HG03159 (cell line): ENCODE results near the gene MTMR12.

Experiments
- ATAC-seq: cut with Tn5 transposase; IDR thresholded peaks from one replicate; pipeline ENCODE4 v1.9.1; 2021; ENCODE audit warnings: mild to moderate bottlenecking, moderate library complexity; ENCODE audit not compliant: unreplicated experiment

The MTMR12 gene, protein sequence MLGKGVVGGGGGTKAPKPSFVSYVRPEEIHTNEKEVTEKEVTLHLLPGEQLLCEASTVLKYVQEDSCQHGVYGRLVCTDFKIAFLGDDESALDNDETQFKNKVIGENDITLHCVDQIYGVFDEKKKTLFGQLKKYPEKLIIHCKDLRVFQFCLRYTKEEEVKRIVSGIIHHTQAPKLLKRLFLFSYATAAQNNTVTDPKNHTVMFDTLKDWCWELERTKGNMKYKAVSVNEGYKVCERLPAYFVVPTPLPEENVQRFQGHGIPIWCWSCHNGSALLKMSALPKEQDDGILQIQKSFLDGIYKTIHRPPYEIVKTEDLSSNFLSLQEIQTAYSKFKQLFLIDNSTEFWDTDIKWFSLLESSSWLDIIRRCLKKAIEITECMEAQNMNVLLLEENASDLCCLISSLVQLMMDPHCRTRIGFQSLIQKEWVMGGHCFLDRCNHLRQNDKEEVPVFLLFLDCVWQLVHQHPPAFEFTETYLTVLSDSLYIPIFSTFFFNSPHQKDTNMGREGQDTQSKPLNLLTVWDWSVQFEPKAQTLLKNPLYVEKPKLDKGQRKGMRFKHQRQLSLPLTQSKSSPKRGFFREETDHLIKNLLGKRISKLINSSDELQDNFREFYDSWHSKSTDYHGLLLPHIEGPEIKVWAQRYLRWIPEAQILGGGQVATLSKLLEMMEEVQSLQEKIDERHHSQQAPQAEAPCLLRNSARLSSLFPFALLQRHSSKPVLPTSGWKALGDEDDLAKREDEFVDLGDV

DNA sequence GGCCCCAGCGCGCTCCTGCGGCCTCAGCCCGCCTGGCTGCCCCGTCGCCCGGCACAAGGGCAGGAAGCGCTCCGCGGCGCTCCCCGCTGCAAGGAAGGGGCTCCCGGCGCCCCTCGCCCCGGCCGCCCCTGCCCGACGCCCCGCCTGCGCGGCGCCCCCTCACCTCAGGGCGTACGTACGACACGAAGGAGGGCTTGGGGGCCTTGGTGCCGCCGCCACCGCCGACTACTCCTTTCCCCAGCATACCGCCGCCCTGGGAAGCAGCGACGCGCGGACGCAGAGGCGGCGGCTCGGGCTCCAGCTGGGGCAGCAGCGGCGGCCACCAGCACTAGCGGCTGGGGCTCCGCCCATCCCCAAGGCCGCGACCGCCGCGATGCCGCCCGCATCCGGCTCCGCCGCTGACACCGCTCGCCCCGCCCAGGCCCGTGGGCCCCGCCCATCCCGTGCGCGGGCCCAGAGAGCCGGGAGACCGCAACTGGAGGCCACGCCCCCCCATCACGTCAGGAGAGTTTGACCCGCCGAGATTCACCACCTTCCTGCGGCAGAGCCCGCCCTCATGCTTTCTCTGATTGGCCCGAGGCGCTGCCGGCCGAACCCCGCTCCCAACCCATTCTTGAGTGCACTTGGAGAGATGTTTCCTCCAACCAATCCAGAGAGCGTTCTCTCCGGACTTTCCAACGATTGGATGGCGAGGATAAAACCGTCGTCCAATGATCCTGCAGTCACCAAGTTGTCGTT lies at the start of gene MTMR12:
Gene MTMR12 (minus strand): TSS at position 345 of the 738 bp plus-strand sequence. CDS start 101 bp downstream, at position 244.
- peak; percentile 97 for ATAC-seq

DNA sequence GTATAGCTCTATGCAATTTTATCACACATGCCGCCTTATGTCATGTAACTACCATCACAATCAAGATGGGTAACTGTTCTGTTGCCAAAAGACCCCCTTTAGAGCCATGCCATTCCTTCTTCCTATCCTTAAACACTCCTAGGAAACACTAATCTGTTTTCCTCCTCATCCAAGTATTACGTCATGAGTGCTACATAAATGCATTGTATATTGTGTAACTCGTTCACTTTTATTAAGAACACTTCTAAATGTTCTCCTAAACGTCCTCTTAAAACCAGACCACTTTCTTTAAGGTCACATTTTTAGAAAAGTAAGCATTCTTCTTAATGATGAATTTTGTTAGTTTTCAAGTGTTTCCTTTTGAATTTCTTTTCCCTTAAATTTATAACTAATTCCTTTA lies 49.8 kb upstream of the MTMR12 start:
- no peak for ATAC-seq

DNA sequence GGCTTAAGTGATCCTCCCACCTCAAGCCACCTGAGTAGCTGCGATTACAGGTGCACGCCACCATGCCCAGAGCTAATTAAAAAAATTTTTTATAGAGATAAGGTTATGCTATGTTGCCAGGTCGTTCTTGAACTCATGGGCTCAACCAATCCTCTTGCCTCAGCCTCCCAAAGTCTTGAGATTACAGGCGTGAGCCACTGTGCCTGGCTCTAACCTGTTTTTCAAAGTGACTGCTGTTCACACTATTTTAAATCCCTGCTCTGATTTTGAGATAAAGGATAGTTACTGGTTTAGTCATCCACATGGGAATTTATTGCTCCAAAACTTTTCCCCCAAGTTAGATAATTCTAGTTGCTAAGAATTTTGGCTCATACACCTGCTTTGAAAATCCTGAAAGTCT lies 48.2 kb upstream of the MTMR12 start:
- no peak for ATAC-seq

DNA sequence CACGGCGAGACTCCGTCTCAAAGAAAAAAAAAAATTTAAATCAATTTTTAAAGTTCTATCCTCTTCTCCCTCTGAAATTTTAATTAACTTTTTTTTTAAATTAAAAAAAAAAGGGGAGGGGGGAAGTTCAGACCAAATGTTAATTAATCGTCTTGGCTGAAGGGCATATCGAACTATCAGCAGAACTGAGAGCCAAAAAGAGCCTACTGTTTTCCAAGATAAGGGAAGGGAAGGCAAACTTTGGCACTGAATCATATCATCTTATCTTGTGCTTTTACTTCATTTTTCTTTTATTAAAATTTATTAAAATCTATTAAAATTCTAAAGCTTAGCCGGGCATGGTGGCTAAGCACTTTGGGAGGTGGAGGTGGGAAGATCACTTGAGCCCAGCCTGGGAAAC lies 45.9 kb upstream of the MTMR12 start:
- ATAC-seq = no peak

DNA sequence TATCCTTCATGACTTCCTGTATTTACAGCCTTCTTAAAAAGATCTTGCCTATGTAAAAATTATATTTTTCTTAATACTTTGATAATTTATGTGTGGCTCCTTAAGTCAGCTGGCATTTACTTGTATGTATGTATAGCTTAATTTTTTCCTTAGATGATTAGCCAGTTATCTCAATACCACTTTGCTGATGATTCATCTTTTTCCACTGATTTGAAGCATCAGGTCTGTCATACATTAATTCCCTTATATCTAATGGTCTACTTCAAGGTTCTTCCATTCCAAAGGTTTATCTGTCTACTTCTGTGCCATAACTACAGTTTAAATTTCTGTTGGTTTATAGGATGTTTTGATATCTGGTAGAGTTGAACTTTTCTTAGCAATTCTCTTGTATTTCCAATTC lies 44.9 kb upstream of the MTMR12 start:
- ATAC-seq = no peak

DNA sequence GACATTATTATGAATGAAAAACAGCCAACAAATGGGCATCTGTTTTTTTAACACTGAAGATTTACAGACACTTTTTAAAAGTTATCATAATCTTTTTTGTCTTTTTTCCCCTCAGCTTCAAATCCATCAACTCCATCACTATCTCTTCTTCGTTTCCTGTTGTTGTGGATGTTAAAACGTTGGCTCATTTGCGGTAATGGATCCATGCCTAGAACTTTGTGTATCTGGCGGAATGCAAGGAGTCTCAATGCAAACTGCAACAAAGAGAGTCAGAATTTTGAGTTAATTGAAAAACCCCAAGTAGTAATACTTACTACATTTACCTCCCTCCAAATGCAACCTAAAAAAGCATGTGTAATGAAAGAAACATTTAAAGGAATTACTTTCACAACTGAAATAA lies 42.9 kb upstream of the MTMR12 start:
- no peak for ATAC-seq

DNA sequence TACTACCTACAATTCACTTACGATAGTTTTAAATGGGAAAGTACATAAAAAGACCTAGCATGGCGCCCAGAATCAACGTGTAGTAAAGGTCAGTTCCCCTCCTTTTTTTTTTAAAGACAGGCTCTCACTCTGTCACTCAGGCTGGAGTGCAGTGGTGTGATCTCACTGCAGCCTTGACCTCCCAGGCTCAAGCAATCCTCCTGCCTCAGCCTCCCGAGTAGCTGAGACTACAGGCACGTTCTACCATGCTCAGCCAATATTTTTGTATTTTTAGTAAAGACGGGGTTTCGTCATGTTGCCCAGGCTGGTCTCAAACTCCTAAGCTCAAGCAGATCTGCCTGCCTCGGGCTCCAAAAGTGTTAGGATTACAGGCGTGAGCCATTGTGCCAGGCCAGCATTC lies 40.7 kb upstream of the MTMR12 start:
- no peak for ATAC-seq

DNA sequence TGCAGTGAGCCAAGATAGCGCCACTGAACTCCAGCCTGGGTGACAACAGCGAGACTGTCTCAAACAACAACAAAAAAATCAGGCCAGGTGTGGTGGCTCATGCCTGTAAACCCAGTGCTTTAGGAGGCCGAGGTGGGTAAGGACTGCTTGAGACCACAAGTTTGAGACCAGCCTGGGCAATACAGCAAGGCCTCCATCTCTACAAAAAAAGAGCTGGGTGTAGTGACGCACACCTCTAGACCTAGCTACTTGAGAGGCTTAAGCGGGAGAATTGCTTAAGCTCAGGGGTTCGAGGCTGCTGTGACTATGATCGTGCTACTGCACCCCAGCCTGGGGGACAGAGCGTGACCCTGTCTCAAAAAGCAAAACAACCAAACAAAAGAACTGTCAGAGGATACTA lies 39.9 kb upstream of the MTMR12 start:
- ATAC-seq = no peak

DNA sequence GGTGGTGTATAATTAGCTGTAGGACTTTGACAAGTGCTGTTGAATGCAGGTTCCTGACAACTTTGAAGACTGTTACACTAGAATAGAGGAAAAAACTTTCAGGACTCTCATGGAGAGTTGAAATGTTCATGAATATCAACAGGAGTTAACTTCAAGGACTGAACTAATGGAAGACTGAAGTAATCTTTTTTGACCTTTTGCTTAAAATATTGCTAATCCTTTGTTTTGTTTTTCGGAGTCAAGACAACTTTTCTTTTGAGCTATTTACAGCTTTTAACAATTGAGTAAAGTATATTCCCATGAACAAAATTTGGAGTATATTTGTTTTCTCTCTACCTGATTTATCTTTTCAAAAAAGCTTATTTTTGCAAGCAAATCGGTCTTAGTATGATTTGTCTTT lies 34.1 kb upstream of the MTMR12 start:
- ATAC-seq = no peak

DNA sequence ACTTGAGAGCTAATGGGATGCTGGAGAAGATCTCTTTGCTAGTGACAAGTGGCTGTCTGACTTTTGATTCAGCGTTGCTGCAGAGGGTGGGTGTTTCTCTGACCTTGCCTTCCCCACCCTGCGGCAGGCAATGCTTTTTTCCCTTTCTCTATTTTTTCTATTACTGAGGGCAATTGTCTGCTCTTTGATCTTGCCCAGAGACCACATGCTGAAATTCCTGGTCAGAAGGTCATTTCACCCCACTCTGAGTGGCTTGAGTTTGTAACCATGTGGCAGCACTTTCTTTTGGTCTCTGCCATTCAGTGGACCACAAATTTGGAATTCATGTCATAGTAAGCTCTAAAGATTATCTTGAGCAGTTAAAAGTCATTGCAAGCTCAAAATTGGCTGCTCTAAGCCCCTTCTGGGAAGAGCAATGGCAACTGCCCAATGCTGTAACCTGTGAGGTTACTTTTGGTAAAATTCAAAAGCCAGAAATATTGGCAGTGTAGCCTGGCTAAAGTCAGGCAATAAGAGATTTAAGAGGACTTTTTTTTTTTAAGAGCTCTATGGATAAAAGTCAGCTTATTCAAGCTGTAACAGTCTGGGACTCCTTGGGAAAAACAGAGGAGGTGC lies 30.4 kb upstream of the MTMR12 start:
- no peak for ATAC-seq

DNA sequence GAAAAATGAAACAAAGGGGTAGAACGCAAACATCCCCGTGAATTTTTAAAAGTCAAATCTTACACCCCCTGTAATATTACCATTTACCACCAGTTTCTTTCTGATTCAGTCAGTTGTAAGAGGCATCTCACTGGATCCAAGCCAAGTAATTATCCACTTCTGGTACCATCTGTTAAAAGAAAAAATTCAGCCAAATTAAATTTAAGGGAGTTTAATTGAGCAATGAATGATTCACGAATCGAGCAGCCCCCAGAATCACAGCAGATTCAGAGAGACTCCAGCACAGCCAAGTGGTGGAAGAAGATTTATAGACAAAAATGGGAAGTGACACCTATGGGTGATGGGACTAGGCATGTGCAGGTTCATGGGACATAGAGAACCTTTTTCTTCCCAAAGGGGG lies 29.9 kb upstream of the MTMR12 start:
- ATAC-seq = no peak

DNA sequence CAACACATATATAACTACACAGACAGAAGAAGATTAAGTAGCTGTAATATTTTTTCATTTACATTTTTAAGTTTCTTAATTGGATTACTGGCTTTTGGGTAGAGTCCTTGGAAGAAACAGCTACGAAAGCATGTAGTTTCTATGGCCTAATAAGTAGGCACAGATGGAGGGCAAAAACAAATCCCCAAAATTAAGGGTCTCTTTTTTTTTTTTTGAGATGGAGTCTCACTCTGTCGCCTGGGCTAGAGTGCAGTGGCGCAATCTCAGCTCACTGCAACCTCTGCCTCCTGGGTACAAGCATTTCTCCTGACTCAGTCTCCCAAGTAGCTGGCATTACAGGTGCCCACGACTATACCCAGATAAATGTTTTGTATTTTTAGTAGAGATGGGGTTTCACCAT lies 27.1 kb upstream of the MTMR12 start:
- ATAC-seq = no peak

DNA sequence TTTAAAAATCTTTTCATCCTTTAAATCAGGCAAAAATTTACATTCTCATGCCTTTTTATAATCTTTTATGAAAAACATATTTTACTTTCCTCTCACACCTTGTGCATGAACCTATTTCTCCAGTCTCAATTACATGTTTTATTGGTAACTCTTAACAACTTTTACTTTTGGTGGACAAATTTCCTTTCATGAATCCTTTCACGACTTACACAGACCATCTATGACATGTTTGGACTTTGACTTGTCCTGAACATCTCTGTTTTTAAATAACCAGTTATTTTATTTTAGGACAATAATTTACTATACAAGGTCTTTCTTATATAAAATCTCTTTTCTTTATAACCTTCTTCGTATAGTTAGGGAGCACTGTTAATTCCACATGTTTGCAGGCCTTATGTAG lies 26.5 kb upstream of the MTMR12 start:
- no peak for ATAC-seq

DNA sequence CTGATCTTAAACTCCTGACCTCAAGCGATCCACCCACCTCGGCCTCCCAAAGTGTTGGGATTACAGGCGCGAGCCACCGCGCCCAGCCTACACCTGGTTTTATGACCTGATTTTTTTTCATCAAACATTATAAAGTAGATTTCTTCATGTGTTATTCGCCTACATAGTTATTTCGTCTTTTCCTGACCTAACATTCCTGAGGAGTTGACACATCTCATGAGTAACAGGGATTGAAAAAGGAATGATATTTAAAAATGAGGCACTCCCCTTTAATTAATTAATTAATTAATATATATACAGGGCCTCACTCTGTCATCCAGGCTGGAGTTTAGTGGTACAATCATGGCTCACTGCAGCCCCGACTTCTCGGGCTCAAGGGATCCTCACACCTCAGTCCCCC lies 20.2 kb upstream of the MTMR12 start:
- ATAC-seq = no peak

DNA sequence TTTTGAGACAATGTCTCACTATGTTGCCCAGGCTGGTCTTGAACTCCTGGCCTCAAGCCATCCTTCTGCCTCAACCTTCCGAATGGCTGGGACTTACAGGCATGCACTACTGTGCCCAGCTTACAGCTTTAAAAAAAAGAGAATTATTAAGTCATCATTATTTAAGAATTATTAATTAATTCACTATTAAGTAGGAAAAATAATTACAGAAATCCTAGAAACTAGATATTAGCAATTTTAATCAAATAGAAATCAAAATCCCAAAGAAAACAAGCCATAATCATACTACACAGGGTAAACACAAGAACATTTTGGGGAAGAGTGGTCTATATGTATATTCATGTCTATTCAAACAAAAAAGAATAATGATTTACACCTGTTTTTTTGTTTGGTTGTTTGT lies 19.6 kb upstream of the MTMR12 start:
- ATAC-seq = no peak

DNA sequence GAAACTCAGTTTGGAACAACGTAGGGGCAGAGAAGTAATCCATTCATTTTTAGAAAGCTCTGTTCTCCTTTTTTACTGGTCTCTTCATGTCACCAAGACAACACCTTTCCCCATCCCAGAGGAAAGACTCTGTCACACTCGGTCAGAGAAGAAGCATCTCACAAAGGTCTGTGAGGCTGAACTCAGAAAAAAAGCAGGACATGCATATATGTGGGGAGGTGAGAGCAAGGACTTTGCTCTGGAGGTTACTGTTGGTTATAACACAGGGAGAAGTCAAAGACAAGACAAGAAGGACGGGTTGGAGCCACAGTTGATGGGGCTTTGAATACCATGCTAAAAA lies 19.2 kb upstream of the MTMR12 start:
- ATAC-seq = no peak

DNA sequence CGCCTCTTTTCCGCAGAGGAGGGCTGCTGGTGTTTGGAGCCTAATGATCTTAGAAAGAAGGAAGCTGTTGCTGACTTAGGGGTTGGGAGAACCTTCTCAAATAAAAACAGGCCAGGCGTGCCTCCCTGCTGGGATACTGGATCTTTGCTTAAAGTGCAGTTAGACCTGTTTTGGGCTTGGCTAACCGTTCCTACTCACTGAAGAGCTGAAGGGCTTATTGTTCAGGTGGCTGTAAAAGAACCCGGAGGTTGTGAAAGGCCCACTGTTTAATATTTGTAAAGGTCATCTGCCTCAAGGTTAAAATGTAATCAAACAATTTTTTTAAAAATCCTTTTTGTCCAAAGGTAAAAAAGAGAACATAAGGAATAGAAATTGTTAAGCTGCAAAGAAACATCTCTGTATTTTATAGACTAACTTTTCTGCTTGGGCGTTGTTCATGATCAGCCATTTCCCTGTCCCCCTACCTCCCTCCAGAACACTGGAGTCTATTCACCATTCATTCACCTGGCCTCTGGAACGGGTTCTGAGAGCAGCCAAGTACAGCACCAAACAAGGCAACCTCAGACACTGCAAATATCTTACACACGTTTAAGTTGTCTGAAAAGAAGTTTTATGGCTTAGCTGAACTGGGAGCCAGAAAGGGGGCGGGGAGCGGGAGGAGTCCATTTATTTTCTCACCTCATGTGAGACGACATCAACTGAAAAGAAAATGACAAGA lies 18.6 kb upstream of the MTMR12 start:
- no peak for ATAC-seq

DNA sequence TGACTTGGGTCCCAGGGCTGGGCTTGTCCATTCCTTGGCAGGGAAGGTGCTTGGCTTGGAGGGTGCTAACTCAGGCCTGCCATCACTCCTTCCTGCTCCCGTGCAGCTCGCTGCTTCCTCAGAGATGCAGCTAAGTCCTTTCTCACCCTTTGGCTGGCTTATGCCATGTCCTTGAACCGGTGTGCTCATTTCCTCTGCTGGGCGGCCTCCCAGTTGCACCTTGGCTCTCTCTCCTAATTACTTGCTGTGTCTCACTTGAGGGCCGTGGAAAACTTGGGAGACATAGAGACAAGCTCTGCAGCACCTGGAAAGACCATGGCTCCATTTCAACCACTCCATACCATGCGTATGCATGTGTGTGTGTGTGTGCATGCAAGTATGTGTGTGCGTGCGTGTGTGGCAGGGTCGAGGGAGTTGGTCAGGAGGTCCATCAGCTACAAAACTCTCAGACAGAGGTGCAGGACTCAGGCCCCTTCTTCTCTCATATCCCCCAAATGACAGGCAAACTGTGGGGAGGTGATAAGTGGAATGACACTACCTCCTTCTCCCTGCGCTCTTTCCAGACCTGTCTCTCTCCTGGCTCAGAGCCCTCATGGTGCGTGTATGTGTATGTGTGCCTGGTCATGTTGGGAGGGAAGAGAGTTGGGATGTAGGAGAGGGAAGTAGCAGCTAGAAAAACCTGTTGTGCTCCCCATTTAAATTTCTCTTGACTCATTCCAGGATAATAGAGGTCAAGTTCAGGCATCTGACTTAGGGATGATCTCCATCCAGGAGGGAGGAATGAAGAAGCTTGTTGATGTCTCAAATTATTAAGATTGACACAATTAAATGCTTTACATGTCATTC lies 17.6 kb upstream of the MTMR12 start:
- no peak for ATAC-seq

DNA sequence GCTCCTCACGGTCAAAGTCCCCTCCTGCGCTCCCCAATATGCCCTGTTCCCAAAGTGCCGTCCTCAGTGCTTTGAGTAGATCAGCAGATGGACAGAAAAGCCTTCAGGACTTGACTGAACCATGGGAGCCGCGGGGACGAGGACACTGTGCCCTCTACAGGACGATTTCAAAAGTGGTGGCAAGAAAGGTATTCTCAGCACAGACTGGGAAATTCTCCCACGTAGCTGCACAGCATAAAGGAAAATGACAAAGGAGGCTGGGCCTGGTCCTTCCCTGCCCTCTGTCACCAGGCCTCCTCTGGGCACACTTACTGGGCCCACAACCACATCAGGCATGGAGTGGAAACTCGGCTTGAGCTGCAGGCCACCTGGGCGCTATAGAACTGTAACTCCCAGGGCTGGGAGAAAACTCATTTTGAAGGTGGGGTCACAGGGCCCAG lies 16.7 kb upstream of the MTMR12 start:
- peak; percentile 73 for ATAC-seq
